ENCODE measurements around the gene ROCK2.
"Not testable (repeated sequence)": the region's sequence is repeated elsewhere in the genome, so short reads cannot be mapped to it uniquely, and the experiment has no call there.

Gene ROCK2

DNA sequence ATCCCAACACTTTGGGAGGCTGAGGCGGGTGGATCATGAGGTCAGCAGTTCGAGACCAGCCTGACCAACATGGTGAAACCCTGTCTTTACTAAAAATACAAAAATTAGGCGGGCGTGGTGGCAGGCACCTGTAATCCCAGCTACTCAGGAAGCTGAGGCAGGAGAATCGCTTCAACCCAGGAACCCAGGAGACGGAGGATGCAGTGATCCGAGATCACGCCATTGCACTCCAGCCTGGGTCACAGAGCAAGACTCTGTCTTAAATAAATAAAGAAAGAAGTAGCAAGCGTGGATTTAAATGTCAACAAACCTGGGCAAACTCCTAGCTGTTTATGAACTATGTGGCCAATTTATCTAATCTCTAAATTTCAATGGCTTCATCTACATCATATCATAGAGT is 82.9 kb downstream of the ROCK2 start:
- not testable (repeated sequence) for DNase-seq

DNA sequence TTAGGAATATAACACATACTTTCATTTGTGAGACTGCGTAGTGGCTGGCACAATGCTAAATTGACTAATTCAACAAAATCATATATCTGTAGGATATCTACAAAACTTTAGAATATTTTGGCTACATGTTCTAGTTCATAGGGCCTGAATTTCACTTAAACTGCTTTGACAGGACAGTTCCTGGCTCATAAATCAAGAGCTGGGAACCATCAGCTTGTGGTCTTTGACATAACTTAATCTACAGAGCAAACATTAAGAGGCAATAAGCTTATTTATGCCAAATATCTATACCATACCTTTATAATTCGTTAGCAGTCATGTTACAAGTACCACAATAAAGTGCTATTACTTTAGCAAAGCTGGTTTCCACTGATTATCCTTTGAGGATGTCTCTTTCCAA is 83.5 kb downstream of the ROCK2 start:
- no peak for DNase-seq

DNA sequence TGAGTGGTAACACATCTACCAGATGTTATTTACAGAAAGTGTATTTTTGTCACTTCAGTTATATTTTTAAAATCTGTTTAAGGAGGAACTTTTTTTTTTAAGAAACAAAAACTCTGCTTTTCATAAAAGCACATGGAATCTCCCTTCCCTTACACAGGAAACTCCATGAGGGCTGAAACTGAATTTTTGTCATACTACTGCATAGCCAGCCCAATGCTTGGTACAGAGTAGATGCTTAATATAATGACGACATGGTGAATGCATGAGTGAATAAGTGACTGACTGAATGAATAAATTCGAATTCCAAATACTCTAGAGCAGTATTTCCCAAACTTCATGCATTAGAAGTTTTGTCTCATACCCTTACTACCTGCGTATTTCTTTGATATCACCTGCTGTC is 86.5 kb downstream of the ROCK2 start:
- no peak for DNase-seq

DNA sequence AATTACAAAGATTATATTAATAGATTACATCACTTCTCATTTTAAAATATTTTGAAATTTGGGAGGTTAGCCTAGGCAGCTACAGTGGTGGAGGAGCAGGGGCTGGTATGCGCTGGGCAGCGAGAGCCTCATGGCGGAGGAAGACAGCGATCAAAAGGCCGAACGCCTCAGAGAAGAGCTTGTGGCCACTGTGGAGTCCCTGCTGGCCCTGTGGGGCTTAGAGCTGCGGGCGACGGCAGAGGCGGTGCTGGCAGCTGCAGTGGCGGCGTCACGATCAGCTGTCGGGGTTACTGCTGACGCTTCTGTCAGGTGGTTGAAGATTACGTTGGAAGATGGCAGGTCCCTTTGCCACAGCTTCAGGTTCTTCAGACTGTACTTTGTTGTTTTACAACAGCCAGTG is 87.4 kb downstream of the ROCK2 start:
- no peak for DNase-seq

DNA sequence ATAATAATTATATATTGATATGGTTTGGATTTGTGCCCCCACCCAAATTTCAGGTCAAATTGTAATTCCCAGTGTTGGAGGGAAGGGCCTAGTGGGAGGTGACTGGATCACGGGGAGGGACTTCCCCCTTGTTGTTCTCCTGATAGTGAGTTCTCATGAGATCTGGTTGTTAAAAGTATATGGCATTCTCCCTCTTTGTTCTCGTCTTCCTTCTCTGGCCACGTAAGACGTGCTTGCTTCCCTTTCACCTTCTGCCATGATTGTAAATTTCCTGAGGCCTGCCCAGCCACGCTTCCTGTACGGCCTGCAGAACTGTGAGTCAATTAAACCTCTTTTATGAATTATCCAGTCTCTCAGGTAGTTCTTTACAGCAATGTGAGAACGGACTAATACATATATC is 88.3 kb downstream of the ROCK2 start:
- no peak for DNase-seq

DNA sequence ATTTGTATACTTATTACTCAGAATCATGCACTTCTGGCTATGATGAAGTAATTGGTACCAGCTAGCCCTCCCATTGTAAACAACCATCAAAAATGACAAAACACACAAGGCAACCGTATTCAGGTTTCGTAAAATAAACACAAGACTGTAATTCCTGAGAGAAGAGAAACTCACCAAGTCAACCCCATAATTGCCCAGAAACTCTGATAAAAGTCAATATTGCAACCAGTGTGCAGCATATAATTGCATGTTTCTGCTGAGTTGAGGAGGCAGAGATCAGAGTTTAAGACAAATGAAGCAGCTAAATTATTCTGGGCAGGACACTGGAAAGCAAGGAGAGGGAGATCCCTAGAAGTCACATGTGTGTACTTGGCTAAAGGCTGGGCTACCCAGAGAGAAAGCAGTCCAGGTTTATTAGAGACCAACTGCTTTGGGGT is 90.3 kb downstream of the ROCK2 start:
- no peak for DNase-seq

DNA sequence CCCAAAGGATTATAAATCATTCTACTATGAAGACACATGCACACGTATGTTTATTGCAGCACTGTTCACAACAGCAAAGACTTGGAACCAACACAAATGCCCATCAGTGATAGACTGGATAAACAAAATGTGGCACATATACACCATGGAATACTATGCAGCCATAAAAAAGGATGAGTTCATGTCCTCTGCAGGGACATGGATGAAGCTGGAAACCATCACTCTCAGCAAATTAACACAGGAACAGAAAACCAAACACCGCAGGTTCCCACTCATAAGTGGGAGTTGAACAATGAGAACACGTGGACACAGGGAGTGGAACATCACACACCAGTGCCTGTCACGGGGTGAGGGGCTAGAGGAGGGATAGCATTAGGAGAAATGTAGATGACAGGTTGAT is 92.0 kb downstream of the ROCK2 start:
- not testable (repeated sequence) for DNase-seq

DNA sequence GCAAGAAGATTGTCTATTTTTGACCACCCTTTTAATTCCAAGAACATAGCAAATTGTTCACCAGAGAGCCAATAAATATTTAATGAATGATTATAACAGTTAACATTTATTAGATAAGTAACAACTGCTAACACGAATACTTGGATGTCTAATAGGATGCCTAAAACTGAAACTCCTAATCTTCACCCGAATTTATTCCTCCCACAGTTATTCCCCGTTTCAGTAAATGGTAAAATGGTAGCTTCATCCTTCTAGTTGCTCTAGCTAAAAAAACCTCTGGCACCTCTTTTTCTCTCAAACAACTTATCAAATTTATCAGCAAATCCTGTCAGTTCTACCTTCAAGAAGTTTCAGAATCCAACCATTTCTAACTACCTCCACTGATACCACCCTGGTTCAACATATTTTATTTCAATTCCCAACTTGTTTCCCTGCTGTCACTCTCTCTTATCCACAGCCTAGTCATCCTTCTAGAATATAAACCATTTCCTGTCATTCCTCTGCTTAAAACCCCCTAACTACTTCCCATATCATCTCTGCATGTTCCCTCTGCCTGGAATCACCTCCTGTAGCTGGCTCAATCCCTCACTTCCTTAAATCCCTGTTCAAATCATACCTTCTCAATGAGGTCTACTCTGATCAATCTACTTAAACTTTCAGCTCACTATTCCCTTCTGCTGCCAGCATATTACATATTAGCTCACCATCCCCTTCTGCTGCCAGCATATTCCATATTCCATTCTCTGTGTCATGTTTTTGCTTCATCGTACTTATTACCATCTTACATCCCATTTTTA is 93.8 kb downstream of the ROCK2 start:
- no peak for DNase-seq

DNA sequence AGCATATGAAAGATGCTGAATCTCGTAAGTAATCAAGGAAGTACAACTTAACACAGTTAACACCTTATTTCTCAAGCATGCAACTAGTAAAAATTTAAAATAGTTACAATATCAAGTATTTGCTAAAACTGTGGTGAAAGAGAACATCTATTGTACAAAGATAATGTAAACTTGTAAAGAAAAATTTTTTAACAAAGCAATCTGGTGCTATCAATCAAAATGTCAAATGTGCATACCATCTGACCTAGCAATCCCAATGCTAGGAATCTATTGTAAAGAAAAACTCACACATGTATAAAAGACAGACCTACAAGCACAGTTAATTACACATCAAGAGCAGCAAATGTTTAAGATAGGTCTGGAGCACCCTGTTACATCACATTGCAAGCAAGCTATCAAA is 99.1 kb downstream of the ROCK2 start:
- no peak for DNase-seq

DNA sequence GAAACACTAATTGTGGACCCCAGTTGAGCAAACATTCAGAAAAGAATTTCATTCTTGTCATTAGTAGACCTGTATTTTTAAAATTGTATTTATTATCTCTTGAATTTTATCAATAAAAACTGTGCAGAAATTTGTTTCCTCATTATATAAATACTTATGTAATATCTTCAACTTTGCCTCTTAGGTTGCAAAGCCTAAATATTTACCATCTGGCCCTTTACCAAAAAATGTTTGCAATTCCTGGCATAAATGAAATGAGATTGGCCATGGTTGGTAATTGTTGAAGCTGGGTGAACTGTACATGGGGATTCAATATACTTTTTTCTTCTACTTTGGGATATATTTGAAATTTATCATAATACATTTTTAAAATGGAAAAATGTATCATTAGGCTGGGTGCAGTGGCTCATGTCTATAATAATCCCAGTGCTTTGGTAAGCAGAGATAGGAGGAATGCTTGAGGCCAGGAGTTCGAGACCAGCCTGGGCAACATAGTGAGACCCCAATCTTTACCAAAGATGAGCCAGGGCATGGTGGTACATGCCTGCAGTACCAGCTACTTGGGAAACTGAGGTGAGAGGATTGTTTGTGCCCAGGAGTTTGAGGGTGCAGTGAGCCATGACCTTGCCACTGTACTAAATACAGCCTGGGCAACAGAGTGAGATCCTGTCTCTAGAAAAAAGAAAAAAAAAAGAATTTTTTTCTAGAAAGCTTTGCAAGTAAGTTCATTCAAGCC is 100.2 kb downstream of the ROCK2 start:
- DNase-seq = no peak

DNA sequence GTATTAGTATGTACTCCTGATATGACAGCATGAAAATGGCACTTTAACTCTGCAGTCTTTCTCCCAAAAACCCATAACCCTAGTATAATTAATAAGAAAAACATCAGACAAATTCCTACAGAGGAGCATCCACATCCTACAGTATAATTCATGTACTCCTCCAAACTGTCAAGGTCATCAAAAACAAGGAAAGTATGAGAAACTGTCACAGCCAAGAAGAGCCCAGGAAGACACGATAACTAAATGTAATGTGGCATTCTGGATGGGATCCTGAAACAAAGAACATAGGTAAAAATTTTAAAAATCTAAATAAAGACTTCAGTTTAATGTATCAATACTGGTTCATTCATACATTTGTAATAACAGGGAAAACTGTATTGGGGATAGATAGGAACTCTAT is 100.9 kb downstream of the ROCK2 start:
- DNase-seq = no peak

DNA sequence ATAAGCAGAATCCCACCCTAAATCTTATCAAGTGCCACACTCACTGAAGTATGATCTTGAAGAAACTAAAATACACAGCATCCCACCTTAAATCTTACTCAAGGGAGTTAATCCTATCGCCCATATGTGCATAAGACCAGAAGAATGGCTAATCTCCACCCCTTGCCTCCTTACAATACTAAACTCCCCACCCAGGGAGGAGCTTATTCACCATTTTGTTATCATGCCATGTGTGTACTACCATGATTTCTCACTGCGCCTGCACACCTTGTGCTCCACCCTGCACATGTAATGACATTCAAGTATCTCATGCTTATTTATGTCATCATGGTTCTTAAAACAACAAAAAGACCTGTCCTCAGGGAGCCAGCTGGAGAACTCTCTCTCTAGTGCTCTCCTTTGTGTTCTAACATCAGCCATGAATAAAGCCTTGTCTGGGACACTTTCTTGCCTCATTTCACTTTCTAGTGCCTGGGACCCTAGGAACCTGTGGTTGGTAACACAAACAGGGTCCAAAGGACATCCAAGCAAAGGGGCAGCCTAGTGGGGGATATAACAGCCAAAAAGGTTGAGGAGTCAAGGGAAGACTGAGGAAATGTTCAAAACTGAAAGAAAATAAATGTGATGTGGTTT is 101.8 kb downstream of the ROCK2 start:
- DNase-seq = no peak

DNA sequence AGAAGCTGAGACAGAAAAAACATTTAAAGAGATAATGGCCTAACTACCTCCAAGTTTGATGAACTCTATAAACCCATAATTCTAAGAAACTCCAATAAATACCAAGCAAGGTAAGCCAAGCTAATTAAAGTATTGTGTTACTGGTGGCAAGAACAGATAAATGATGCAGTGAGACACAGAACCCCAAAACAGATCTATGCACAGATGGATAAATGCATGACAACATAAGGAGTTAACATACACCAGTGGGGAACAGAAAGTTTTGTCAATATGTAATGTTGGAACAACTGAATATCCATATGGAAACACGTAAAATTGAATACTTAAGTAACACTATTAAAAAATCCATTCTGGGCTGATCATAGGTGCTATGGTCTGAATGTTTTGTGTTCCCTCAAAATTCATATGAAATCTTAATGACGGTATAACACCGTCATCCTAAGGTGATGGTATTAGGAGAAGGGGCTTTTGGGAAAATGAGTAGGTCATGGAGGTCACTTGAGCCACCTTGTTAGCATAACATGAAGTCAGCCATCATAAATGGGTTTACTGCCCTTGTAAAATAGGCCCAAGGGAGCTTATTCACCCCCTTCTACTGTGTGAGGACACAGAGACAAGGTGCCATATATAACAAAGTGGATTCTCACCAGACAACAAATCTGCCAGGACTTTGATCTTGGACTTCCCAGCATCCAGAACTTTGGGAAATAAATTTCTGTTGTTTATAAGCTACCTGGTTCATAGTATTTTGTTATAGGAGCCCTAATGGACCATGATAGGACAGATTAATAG is 102.8 kb downstream of the ROCK2 start:
- DNase-seq = no peak

DNA sequence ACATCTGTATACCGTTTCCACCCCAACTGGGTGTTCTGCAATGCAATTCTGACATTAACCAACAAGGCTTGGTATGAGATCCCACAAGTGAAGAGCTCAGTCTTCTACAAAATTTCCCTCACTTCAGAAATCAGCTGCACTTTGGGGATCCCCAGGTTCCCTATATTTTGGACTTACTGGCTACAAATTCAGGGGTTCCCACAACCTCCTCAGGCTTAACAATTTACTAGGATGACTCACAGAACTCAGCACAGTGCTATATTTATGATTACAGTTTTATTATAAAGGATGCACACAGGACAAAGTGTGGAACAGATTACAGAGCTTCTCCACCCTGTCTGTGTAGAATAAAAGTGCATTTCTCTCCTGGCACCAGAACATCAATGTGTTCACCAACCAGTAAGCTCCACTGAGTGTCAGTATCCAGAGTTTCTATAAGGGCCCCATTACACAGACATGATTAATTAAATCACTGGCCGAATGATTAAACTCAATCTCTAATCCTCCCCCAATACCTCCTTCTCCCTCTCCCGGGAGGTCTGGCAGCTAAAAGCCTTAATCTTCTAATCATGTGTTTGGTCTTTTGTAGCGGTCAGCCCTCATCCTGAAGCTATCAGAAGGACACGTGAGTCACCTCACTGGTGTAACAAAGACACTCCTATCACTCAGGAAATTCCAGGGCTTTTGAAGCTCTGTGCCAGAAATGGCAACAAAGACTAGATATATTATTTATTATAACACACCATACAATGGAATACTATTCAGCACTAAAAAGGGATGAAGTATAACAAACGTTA is 104.6 kb downstream of the ROCK2 start:
- DNase-seq = no peak

DNA sequence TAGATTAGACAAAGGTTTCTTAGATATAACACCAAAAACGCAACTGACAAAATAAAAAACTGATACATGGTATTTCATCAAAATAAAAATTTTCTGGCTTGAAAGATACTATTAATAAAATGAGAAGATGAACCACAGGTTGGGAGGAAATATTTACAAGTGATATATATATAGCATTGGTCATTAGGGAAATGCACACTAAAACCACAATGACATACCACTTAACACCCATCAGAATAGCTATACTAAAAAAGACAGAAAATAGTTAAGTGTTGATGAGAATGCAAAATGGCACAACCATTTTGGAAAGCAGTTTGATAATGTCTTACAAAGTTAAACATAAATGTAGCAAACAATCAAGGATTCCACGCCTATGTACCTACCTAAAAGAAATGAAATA is 105.3 kb downstream of the ROCK2 start:
- no peak for DNase-seq

DNA sequence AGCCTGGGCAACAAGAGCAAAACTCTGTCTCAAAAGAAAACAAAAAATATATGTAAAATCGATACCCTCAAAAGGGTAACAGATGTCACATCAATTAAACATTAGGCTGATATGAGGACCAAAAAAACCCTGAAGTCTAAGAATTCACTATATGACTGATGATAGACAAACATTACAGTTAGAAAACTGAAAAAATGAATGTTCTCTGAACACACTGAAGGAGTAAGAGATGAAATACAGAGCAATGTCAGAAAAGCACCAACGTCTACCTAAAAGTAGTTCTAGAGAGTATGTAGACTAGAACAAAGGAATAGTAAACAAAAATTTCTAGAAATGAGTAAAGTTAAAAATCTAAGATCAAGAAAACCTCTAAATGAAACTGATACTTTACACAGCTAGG is 107.3 kb downstream of the ROCK2 start:
- no peak for DNase-seq

DNA sequence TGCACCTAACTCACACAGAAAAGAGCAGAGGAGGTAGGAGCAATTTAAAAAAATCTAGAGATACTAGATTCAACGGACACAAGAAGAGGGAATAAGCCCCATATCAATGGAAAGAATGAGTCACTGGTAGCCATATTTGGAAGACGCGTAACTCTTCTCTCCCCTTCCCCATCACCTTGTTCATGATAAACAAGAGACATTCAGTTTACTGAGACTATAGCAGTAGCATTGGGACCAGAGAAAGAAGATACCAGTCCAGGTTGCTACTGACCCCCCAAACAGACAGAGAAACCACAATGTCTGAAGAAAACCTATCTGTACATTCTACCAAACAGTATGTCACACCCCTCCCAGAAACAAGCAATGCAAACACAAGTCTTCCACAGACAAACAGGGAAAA is 108.1 kb downstream of the ROCK2 start:
- DNase-seq = no peak

DNA sequence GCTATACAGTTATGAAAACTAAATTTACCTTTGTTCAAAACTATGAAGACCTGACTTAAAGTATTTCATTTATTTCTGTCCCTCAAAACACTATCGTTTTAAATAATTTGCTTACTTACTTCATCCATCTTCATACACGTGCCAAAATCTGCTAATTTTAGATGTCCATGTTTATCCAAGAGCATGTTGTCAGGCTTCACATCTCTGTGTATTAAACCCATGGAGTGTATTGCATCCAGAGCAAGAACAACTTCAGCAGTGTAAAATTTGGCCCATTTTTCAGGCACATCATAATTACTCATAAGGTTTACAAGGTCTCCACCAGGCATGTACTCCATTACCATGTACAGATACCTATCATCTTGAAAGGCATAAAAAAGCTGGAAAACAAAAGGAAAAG is 108.9 kb downstream of the ROCK2 start:
- no peak for DNase-seq

DNA sequence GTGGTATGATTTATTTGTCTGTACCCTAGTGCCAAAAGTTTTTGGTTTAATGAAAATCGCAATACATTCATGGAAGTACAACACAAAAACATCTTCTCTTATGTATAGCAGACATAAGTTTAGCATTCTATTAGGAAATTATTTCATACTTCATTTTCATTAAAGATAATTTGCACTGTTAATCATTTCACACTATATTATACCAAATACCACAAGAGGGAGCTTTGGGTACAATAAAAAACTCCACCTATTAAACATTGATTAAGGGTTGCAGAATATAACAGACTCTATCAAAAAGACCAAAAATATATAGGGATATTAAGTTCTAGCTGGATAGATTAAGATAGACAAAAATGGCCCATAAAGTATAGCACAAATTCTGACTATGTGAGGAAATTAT is 110.1 kb downstream of the ROCK2 start:
- DNase-seq = no peak

DNA sequence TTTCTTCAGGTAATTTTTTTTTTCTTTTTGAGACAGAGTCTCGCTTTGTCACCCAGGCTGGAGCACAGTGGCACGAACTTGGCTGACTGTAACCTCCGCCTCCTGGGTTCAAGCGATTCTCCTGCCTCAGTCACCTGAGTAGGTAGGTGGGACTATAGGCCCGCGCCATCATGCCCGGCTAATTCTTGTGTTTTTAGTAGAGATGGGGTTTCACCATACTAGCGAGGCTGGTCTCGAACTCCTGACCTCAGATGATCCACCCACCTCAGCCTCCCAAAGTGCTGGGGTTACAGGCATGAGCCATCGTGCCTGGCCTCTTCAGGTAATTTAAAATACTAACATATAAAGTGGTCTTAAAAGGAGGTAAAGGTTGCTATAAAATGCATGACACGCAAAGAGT is 113.2 kb downstream of the ROCK2 start:
- DNase-seq = not testable (repeated sequence)

DNA sequence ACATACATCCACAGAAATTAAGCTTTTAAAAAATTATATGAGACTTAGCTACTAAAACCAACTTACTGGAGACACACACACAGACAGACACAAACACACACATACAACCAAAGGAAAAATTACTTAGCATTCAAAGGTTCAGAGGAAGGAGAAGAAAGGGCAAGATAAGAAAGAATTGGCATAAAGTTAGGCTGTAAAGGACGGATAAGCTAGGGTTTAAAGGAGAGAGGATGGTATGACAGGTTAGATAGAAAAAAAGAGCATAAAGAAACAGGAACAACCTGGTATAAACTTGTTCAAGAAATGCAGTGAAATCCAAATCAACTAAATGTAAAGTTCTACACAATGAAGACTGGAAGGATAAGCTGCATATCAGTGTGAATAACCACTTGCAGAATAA is 115.7 kb downstream of the ROCK2 start:
- no peak for DNase-seq

DNA sequence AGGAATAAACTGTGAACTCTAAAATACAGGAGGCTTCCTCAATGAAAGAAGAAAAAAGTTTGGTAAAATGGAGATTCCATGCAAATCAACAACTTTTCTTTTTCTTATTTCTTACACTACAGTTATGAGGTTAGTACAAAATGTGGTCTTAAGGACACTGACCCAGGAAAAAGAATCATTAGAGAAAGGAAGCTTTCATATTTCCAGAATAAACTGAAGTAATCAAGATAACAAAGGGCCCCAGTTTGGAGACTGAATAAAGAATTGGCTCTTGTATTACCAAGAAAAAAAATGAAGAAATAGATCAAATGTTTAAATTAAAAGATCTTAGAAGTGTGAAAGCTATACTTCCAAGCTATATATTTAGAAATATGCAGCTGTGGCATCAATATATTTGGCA is 116.8 kb downstream of the ROCK2 start:
- DNase-seq = no peak

Measured in CD4-positive, alpha-beta T cell treated with Interleukin-15 for 1 hour (primary cell).